Liver (tissue), 3 donors: Measurements from ENCODE around the gene C7orf57.

Source experiments
- GABPA ChIP-seq, 2 donors: IDR thresholded peaks in 1 of 2; conservative IDR thresholded peaks in 1 of 2; 2 replicates each; pipeline ENCODE4 v1.6.1; 2016; ENCODE audit warnings: antibody characterized with exemption in 2 of 2, mild to moderate bottlenecking in 1 of 2, moderate library complexity in 1 of 2
- HNF4G ChIP-seq: IDR thresholded peaks from 2 replicates; pipeline ENCODE4 v1.6.1; 2016; ENCODE audit warnings: antibody characterized with exemption
- RAD21 ChIP-seq, 2 donors: IDR thresholded peaks; 2 replicates each; pipeline ENCODE4 v1.6.1; 2016; ENCODE audit warnings: antibody characterized with exemption in 2 of 2, mild to moderate bottlenecking in 2 of 2
- SP1 ChIP-seq: IDR thresholded peaks from 2 replicates; pipeline ENCODE4 v1.6.1; 2018; ENCODE audit warnings: antibody characterized with exemption, mild to moderate bottlenecking
- TAF1 ChIP-seq: conservative IDR thresholded peaks from 2 replicates; pipeline ENCODE4 v1.6.1; 2016; ENCODE audit warnings: antibody characterized with exemption, mild to moderate bottlenecking
- YY1 ChIP-seq: IDR thresholded peaks from 2 replicates; pipeline ENCODE4 v1.6.1; 2016; ENCODE audit warnings: antibody characterized with exemption, mild to moderate bottlenecking
- TF ChIP-seq, protein P1 (sequence below): IDR thresholded peaks from 2 replicates; pipeline ENCODE4 v1.6.1; 2016; ENCODE audit warnings: antibody characterized with exemption, mild to moderate bottlenecking
- TF ChIP-seq, protein P2 (sequence below): fragments of 150-350 bp; IDR thresholded peaks from 2 replicates; pipeline ENCODE4 v1.5.1; 2017; ENCODE audit warnings: improper control_type of control experiment, low read depth, low read length; ENCODE audit not compliant: missing input control
- TF ChIP-seq, protein P3 (sequence below): IDR thresholded peaks from 2 replicates; pipeline ENCODE4 v1.6.1; 2016; ENCODE audit warnings: antibody characterized with exemption
- TF ChIP-seq, protein P4 (sequence below): IDR thresholded peaks from 2 replicates; pipeline ENCODE4 v1.6.1; 2016; ENCODE audit warnings: antibody characterized with exemption
- donor health status: healthy.
- donor health status: healthy.

DNA sequence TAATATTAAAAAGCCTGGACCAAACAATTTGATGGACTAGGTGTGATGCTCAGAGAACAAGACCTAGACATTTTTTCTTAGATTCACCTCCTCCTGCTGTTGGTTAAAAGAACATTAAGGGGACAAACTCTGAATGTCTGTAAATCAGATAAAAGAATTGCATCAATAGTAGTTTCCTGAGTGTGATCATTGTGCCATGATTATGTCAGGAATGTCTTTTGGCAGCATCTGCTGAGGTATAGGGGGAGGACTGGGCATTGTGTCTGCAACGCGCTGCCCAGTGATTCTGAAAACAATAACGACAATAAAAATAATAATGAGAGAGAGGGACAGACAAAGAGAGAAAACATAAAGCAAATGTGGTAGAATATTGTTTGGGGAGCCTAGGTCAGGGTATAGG lies 6.9 kb downstream of the C7orf57 start:
- TF ChIP-seq, protein P1, sequence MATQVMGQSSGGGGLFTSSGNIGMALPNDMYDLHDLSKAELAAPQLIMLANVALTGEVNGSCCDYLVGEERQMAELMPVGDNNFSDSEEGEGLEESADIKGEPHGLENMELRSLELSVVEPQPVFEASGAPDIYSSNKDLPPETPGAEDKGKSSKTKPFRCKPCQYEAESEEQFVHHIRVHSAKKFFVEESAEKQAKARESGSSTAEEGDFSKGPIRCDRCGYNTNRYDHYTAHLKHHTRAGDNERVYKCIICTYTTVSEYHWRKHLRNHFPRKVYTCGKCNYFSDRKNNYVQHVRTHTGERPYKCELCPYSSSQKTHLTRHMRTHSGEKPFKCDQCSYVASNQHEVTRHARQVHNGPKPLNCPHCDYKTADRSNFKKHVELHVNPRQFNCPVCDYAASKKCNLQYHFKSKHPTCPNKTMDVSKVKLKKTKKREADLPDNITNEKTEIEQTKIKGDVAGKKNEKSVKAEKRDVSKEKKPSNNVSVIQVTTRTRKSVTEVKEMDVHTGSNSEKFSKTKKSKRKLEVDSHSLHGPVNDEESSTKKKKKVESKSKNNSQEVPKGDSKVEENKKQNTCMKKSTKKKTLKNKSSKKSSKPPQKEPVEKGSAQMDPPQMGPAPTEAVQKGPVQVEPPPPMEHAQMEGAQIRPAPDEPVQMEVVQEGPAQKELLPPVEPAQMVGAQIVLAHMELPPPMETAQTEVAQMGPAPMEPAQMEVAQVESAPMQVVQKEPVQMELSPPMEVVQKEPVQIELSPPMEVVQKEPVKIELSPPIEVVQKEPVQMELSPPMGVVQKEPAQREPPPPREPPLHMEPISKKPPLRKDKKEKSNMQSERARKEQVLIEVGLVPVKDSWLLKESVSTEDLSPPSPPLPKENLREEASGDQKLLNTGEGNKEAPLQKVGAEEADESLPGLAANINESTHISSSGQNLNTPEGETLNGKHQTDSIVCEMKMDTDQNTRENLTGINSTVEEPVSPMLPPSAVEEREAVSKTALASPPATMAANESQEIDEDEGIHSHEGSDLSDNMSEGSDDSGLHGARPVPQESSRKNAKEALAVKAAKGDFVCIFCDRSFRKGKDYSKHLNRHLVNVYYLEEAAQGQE, result no peak
- TF ChIP-seq, protein P2, sequence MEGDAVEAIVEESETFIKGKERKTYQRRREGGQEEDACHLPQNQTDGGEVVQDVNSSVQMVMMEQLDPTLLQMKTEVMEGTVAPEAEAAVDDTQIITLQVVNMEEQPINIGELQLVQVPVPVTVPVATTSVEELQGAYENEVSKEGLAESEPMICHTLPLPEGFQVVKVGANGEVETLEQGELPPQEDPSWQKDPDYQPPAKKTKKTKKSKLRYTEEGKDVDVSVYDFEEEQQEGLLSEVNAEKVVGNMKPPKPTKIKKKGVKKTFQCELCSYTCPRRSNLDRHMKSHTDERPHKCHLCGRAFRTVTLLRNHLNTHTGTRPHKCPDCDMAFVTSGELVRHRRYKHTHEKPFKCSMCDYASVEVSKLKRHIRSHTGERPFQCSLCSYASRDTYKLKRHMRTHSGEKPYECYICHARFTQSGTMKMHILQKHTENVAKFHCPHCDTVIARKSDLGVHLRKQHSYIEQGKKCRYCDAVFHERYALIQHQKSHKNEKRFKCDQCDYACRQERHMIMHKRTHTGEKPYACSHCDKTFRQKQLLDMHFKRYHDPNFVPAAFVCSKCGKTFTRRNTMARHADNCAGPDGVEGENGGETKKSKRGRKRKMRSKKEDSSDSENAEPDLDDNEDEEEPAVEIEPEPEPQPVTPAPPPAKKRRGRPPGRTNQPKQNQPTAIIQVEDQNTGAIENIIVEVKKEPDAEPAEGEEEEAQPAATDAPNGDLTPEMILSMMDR, result no peak
- TF ChIP-seq, protein P3, sequence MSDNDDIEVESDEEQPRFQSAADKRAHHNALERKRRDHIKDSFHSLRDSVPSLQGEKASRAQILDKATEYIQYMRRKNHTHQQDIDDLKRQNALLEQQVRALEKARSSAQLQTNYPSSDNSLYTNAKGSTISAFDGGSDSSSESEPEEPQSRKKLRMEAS, result no peak
- TF ChIP-seq SP1 (no peak), RAD21 (IDR thresholded peaks at IDR 0.05) (no peak), YY1 (no peak), HNF4G (no peak), GABPA (IDR thresholded peaks at IDR 0.05 in 1 of 2, conservative IDR thresholded peaks at IDR 0.05 in 1 of 2) (no peak), TAF1 (no peak)
- TF ChIP-seq, protein P4, sequence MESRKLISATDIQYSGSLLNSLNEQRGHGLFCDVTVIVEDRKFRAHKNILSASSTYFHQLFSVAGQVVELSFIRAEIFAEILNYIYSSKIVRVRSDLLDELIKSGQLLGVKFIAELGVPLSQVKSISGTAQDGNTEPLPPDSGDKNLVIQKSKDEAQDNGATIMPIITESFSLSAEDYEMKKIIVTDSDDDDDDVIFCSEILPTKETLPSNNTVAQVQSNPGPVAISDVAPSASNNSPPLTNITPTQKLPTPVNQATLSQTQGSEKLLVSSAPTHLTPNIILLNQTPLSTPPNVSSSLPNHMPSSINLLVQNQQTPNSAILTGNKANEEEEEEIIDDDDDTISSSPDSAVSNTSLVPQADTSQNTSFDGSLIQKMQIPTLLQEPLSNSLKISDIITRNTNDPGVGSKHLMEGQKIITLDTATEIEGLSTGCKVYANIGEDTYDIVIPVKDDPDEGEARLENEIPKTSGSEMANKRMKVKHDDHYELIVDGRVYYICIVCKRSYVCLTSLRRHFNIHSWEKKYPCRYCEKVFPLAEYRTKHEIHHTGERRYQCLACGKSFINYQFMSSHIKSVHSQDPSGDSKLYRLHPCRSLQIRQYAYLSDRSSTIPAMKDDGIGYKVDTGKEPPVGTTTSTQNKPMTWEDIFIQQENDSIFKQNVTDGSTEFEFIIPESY, result no peak
